ENCODE measurements around the gene ARHGAP45.

DNA sequence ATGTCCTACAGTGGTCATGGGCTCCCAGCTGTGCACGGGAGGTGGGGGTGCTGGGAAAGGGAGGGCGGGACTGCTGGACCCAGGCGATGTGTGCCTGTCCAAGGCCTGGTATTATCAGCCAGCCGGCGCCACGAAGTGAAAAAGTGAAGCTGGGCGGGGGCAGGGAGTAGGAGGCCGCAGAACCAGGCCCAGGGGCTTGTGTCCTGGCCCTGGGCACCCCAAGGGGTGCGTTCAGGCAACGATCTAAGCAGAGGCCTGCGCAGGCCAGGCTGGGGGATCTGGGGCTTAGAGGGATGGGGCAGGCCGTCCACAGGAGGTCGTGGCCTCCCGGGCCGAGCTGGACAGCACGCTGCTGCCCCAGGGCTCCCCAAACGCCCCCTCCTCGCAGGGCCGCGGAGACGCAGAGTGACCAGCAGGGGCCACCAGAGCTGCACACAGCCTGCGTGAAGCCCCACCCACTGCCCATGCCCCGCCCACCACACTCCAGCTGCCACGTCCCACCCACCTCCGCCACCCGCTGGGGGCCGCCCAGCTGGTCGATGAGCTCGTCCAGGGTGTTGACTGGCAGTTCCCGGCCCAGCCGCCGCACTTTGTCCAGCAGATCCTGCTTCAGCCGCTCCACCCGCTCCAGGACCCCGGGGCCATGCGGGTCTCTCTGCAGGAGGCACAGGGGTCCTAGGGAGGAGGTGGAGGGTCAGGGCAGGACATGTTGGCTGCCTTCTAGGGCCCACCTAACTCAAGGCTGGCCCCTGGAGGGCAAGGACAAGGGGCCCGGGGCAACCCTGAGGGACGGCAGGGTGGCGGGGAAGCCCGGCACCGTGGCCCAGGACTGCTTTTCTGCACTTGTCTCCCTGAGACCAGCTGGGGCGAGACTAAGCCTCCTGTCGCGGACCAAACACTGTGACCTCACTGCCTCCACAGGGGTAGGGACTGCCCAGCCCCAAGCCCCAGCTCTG is 46.3 kb downstream of the ARHGAP45 start:
- TF ChIP-seq, protein P1, sequence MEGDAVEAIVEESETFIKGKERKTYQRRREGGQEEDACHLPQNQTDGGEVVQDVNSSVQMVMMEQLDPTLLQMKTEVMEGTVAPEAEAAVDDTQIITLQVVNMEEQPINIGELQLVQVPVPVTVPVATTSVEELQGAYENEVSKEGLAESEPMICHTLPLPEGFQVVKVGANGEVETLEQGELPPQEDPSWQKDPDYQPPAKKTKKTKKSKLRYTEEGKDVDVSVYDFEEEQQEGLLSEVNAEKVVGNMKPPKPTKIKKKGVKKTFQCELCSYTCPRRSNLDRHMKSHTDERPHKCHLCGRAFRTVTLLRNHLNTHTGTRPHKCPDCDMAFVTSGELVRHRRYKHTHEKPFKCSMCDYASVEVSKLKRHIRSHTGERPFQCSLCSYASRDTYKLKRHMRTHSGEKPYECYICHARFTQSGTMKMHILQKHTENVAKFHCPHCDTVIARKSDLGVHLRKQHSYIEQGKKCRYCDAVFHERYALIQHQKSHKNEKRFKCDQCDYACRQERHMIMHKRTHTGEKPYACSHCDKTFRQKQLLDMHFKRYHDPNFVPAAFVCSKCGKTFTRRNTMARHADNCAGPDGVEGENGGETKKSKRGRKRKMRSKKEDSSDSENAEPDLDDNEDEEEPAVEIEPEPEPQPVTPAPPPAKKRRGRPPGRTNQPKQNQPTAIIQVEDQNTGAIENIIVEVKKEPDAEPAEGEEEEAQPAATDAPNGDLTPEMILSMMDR (IDR thresholded peaks at IDR 0.05) = peak; percentile 81 to 93 (median 88)
- TF ChIP-seq POLR2A (IDR thresholded peaks at IDR 0.05) = no peak

Measured in body of pancreas (tissue), 4 donors.